GM12874 (cell line): Measurements from ENCODE around the gene ZSCAN25.

Experiments used
- CTCF ChIP-seq: IDR thresholded peaks from 2 replicates; pipeline ENCODE4 v1.5.1; 2011; ENCODE audit warnings: low read depth, mild to moderate bottlenecking, control low read depth, low read length, moderate library complexity; ENCODE audit not compliant: insufficient read depth

ZSCAN25 gene

GRCh38 chr7:99622596-99622995 lies 5.8 kb downstream of the ZSCAN25 start:
- no peak for TF ChIP-seq CTCF

- no peak for TF ChIP-seq CTCF
These were observed 6.4 kb downstream of the ZSCAN25 start for GRCh38 chr7:99623091-99623693.

- TF ChIP-seq CTCF = no peak
These were observed 7.1 kb downstream of the ZSCAN25 start for GRCh38 chr7:99623702-99624447.

GRCh38 chr7:99624484-99624883 lies 7.7 kb downstream of the ZSCAN25 start:
- no peak for TF ChIP-seq CTCF

- no peak for TF ChIP-seq CTCF
These were observed 8.6 kb downstream of the ZSCAN25 start for GRCh38 chr7:99625321-99625720.

GRCh38 chr7:99625961-99626360 lies 9.2 kb downstream of the ZSCAN25 start:
- TF ChIP-seq CTCF = no peak

GRCh38 chr7:99626661-99627060 lies 9.9 kb downstream of the ZSCAN25 start:
- no peak for TF ChIP-seq CTCF
